PC-9 (cell line): Measurements from ENCODE around the gene DST. TPM values are rescaled to one million over a fixed set of nuclear protein-coding genes. Genes with fewer than 3 reads are reported as not detected.

Experiments used
- BruUV-seq: library from RNA; stranded (reverse); fragments of 400-500 nt; replicated peaks from 2 replicates; lab custom pipeline; 2021; lab: Mats Ljungman, UMichigan
- CTCF ChIA-PET: fragments of 300-600 bp; sonication (Branson Sonifier 250); formaldehyde crosslinking; loops from one replicate; lab custom pipeline; 2022; ENCODE audit warnings: antibody characterized with exemption; lab: Charles Lee
- POLR2A ChIA-PET: fragments of 300-600 bp; sonication (Branson Sonifier 250); formaldehyde crosslinking; loops from one replicate; lab custom pipeline; 2022; ENCODE audit warnings: antibody characterized with exemption; ENCODE audit not compliant: unreplicated experiment; lab: Charles Lee
- DNase-seq, 2 experiments: peaks; one replicate each; pipeline versions ENCODE4 v3.0.0 to v3.0.0-alpha.2; 2015 to 2022; ENCODE audit warnings: mixed read lengths in 1 of 2
- H2AFZ ChIP-seq: fragments of 200-600 bp; sonication (generic); 2 replicates; pipeline ENCODE4 v1.8.1; 2017; ENCODE audit warnings: antibody characterized with exemption
- H3F3A ChIP-seq: fragments of 200-600 bp; sonication (generic); 2 replicates; pipeline ENCODE4 v1.8.1; 2017; ENCODE audit warnings: antibody characterized with exemption, mild to moderate bottlenecking, low read depth; ENCODE audit not compliant: insufficient read depth
- H3K27ac ChIP-seq: fragments of 200-600 bp; sonication (generic); 2 replicates; pipeline ENCODE4 v1.6.1; 2016; ENCODE audit warnings: mixed run types
- H3K27me3 ChIP-seq: fragments of 200-600 bp; sonication (generic); 2 replicates; pipeline ENCODE4 v1.6.1; 2016; ENCODE audit warnings: low read depth, mixed run types; ENCODE audit not compliant: insufficient read depth
- H3K36me3 ChIP-seq: fragments of 200-600 bp; sonication (generic); 2 replicates; pipeline ENCODE4 v1.6.1; 2016; ENCODE audit warnings: low read depth, mixed run types
- H3K4me1 ChIP-seq: fragments of 200-600 bp; sonication (generic); replicated peaks from 2 replicates; pipeline ENCODE4 v1.6.1; 2016; ENCODE audit warnings: mixed run types; ENCODE audit not compliant: insufficient read depth
- H3K4me2 ChIP-seq: fragments of 200-600 bp; sonication (generic); 2 replicates; pipeline ENCODE4 v1.6.1; 2017; ENCODE audit warnings: mixed run types
- H3K4me3 ChIP-seq: fragments of 200-600 bp; sonication (generic); 2 replicates; pipeline ENCODE4 v1.6.1; 2016; ENCODE audit warnings: mixed run types
- H3K79me2 ChIP-seq: fragments of 200-600 bp; sonication (generic); 2 replicates; pipeline ENCODE4 v1.6.1; 2017; ENCODE audit warnings: low read depth, mixed run types
- H3K9me2 ChIP-seq: fragments of 200-600 bp; sonication (generic); 2 replicates; pipeline ENCODE4 v1.8.1; 2017; ENCODE audit warnings: mild to moderate bottlenecking; ENCODE audit not compliant: insufficient read depth
- H3K9me3 ChIP-seq: fragments of 200-600 bp; sonication (generic); 2 replicates; pipeline ENCODE4 v1.8.1; 2016; ENCODE audit warnings: low read depth; ENCODE audit not compliant: insufficient read depth
- H4K20me1 ChIP-seq: fragments of 200-600 bp; sonication (generic); 2 replicates; pipeline ENCODE4 v1.8.1; 2017; ENCODE audit not compliant: insufficient read depth
- CTCF ChIP-seq: fragments of 200-600 bp; sonication (generic); conservative IDR thresholded peaks from 2 replicates; pipeline ENCODE4 v1.6.1; 2017; ENCODE audit warnings: mixed run types, antibody characterized with exemption, mild to moderate bottlenecking, moderate library complexity
- EZH2 ChIP-seq: fragments of 200-600 bp; sonication (generic); IDR thresholded peaks from 2 replicates; pipeline ENCODE4 v1.8.0; 2017; ENCODE audit warnings: antibody characterized with exemption, low read depth
- intact Hi-C: fragments of 100-400 bp; cut with micrococcal nuclease; formaldehyde crosslinking; loops from one replicate; pipeline ENCODE4 v1.10.0; 2022; ENCODE audit not compliant: unreplicated experiment
- total RNA-seq: library from RNA; stranded (reverse); gene quantifications from 2 replicates; pipeline ENCODE4 v1.2.3, GENCODE V29; 2021

DST gene
- total RNA-seq, 1 experiment from 2014 or later, result 217 TPM

GRCh38 chr6:56520218-56520617 is 122.5 kb downstream of the DST start:
- intact Hi-C loops, result no loop called here
- TF ChIP-seq EZH2 (no peak), CTCF (no peak)
- no peaks in the 10 kb centered on the region for H3K9me3 ChIP-seq
- H3F3A ChIP-seq, result no peaks in the 10 kb centered on the region
- CTCF ChIA-PET, result no interaction called here
- H4K20me1 ChIP-seq, result no peaks in the 10 kb centered on the region; the same call in 1 of the 2 replicates
- POLR2A ChIA-PET, result interaction anchor here (0.7 kb wide), 1 partner anchor 150 kb away, joined by 4 read pairs; no protein-coding TSS in a partner anchor
- H3K36me3 ChIP-seq, result peaks cover 13% of the 10 kb centered on the region; the same call in 1 of the 2 replicates
- no peak overlapping the region for H3K4me2 ChIP-seq
- BruUV-seq, result no TSS peak
- no peak for DNase-seq
- H3K27me3 ChIP-seq, result no peaks in the 10 kb centered on the region
- H3K79me2 ChIP-seq, result no peaks in the 10 kb centered on the region
- H3K27ac ChIP-seq, result no peak overlapping the region
- no peaks in the 10 kb centered on the region for H3K9me2 ChIP-seq
- no peaks in the 10 kb centered on the region for H3K4me1 ChIP-seq
- H2AFZ ChIP-seq, result no peak overlapping the region
- H3K4me3 ChIP-seq, result no peak overlapping the region

DNA sequence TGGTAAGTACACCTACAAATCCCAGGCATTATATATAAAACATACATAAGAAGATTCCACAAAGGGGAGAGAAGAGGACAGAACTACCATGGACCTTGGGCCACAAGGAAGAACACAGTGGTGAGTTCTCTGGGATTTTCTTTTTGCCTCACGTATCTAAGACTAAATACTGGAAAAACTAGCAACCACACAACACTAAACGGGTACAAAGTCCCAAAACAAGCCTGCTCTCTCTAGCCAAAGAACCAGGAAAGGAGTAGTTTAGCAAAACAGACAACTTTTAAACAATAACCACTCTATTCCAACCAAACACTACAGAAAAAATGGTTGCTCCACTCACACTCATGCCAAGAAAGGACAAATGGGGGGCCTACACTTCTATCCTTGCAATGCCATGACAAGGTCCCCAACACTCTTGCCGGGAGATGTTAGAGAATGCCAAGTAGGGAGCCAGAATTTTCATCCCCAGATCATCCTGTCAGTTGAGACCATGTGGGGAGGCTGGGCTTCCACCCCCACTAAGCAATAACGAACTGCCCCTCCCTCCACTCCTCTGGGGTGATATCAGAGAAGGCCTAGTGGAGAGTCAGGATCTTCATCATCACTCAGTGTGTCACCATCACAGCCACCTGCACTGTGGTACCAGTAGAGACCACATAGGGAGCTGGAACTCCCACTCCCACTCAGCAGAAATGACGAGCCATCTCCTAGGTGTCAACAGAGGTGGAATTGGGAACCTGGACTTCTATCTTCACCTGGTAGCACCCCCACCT is 123.5 kb downstream of the DST start:
- intact Hi-C loops, result no loop called here
- H3K27ac ChIP-seq, result no peak overlapping the region
- H3K4me3 ChIP-seq, result no peak overlapping the region
- no peaks in the 10 kb centered on the region; the same call in 1 of the 2 replicates for H4K20me1 ChIP-seq
- ChIA-PET POLR2A (interaction anchor here (0.7 kb wide), 1 partner anchor 149 kb away, joined by 4 read pairs; no protein-coding TSS in a partner anchor), CTCF (no interaction called here)
- H3F3A ChIP-seq, result no peaks in the 10 kb centered on the region
- no peak for DNase-seq
- no peaks in the 10 kb centered on the region for H3K9me2 ChIP-seq
- no TSS peak for BruUV-seq
- H3K9me3 ChIP-seq, result no peaks in the 10 kb centered on the region
- H2AFZ ChIP-seq, result no peak overlapping the region
- no peak overlapping the region for H3K4me2 ChIP-seq
- H3K4me1 ChIP-seq, result no peaks in the 10 kb centered on the region
- peaks cover 13% of the 10 kb centered on the region; the same call in 1 of the 2 replicates for H3K36me3 ChIP-seq
- no peak for TF ChIP-seq CTCF
- TF ChIP-seq EZH2, result no peak
- no peaks in the 10 kb centered on the region for H3K79me2 ChIP-seq
- no peaks in the 10 kb centered on the region for H3K27me3 ChIP-seq

DNA sequence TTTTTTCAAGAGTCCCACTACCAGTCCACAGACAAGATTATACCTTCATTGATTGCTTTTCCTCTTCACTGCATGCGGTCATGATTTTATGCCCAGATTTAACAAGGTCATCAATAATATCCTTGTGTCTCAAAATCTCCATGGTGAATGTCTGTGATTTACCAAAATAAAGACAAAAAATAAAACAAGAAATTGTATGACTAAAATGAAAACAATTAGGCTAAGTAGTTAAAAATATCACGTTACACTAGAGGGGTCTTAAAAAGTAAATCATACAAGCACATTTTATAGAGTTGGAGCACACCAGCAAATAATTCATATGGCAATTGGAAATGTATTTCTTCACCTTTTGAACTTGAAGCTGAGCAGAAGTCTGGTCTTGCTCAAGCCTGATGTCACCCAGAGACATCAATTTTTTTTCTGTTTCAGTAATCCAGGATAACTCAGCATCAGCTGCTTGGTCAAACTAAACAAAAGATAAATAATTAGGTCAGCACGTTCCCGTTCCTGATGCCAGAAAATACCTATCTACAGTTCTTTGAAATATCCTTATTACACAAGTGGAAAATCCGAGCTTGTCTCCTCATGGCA is 125.4 kb downstream of the DST start:
- no TSS peak for BruUV-seq
- no peak overlapping the region for H3K4me3 ChIP-seq
- no peaks in the 10 kb centered on the region; the same call in 1 of the 2 replicates for H4K20me1 ChIP-seq
- H3K9me2 ChIP-seq, result no peaks in the 10 kb centered on the region
- no peak overlapping the region for H2AFZ ChIP-seq
- intact Hi-C loops, result no loop called here
- ChIA-PET POLR2A (no interaction called here), CTCF (no interaction called here)
- peaks cover 13% of the 10 kb centered on the region; the same call in 1 of the 2 replicates for H3K36me3 ChIP-seq
- no peaks in the 10 kb centered on the region for H3F3A ChIP-seq
- H3K27me3 ChIP-seq, result no peaks in the 10 kb centered on the region
- no peak for DNase-seq
- no peaks in the 10 kb centered on the region for H3K79me2 ChIP-seq
- TF ChIP-seq CTCF (no peak), EZH2 (no peak)
- H3K4me1 ChIP-seq, result no peaks in the 10 kb centered on the region
- no peak overlapping the region for H3K4me2 ChIP-seq
- H3K9me3 ChIP-seq, result no peaks in the 10 kb centered on the region
- H3K27ac ChIP-seq, result no peak overlapping the region
